ENCODE data around the gene IL34.

The IL34 gene

GRCh38 chr16:70709942-70710341, 63.6 kb downstream of the IL34 start:
- Mint-ChIP-seq H3K4me1 (ENCODE audit: low read depth) (peaks cover 9% of the 10 kb centered on the region), H3K27ac (no peak overlapping the region), H3K9me3 (no peaks in the 10 kb centered on the region), H3K36me3 (ENCODE audit: low read depth) (peaks cover 98% of the 10 kb centered on the region), H3K4me3 (no peak overlapping the region), H3K27me3 (no peaks in the 10 kb centered on the region)
- intact Hi-C loops (cut with micrococcal nuclease) = no loop called here

Data from dendritic cell treated with granulocyte-macrophage colony-stimulating factor and Interleukin-4, amounts not matched to agents 40 ng/mL and 50 ng/mL, for 4 days (primary cell).